NCI-H146 (cell line): Measurements from ENCODE around the gene GALNT10.

ENCODE experiments used
- DNase-seq: peaks from one replicate; lab custom pipeline; 2025; lab: John Stamatoyannopoulos, UW

GALNT10 gene

DNA sequence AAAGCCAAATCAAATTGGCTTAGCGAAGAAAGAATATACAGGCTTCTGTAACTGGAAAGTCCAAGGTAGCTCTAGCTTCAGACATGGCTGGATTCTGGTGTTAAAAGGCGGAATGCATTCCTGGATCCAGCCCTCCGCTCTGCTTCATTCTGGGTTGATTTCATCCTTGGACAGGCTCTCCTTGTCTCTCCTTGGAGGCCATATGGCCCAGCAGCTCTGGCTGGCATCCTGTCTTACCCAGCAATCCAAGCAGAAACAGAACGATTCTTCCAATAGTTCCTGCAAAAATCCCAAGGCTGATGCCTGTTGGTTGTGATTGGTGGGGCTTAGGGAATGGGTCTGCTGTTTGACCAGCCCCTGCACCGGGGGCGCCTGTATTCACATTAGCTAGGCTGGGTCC lies 218.3 kb downstream of the GALNT10 start:
- DNase-seq = no peak

DNA sequence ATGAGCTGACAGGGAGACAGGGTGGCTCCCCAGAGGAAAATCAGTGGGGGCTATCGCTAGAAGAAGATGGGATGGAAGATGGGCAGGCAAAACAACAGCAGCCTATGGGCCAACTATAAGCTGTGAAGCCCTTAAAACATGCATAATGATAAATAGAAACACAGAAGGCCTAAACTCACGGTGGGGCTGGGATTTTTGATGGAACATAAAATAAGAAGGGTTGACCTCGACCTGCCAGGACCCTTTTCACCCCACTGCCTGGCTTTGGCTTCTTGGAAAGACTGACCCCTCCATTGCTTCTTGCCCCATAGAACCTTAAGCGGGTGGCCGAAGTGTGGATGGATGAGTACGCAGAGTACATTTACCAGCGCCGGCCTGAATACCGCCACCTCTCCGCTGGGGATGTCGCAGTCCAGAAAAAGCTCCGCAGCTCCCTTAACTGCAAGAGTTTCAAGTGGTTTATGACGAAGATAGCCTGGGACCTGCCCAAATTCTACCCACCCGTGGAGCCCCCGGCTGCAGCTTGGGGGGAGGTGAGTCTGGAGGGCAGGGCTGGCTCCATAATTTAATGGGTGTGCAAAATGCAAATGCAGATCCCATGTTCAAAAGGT lies 218.8 kb downstream of the GALNT10 start:
- DNase-seq = no peak

DNA sequence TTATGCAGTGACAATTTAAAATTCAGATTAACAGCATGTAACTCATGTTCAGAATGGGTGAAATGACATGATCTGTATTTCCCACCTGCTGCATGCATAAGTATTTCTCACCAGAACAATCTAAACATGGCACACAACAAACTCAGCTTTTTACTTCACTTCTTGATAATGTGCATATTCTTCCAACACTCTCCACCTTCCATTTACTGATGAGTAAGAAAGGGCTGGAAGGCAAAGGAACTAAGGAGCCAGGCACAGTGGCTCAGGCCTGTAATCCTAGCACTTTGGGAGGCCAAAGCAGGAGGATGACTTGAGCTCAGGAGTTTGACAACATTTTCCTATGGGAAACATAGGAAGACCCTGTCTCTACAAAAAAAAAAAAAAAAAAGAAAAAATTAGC lies 219.5 kb downstream of the GALNT10 start:
- DNase-seq = no peak

DNA sequence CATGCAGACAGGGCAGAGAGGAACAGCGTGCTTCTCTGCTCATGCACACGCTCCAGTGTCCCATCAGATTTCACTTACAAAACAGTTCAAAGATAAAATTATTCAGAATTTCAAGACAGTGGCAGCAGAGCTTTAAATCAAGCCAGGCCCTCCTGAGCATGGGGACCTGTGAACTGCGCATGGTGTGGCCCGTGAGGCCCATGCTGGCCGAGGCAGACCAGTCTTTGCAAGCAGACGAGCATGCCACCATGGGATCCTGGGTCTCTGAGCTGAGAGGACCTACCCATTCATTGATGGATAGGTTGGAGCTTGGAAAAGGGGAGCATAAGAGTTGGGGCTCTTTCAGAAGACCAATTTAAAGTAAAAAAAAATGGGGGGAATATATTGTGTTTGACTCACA lies 220.3 kb downstream of the GALNT10 start:
- no peak for DNase-seq

DNA sequence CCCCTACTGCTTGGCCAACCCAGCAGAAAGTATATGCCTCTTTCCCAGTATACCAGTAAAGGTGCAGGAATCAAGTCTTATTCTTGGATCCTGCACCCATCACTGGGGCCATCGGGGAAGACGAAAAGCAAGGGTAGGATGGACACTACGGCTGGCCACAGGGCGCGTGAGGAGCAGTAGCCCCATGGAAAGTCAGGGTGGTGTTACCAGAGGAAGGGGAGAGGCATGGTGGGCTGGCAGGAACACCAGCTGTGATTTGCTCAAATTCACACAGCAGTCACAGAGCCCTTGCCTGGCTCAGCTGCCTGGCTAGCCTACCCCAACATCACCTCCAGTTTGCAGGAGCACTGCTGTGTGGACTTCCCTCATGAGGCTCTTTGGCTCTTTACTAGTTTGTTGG lies 220.8 kb downstream of the GALNT10 start:
- DNase-seq = no peak

DNA sequence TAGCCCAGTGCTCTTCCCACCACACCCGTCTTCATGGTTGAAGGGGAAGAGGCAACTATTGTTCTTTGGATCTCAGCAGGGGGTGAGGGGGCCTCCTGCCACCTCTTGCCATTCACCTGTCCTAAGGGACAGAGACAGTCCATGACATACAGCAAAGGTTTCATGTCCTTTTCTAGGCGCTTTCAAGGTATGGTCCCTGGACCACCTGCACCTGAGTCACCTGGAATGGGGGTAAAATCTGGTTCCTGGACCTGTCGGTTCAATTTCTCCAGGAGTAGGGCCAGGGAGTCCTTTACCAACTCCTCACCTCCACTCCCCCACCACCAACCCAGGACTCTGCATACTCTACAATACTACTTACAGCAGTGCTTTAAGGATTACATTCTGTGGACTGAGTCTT lies 221.8 kb downstream of the GALNT10 start:
- no peak for DNase-seq

DNA sequence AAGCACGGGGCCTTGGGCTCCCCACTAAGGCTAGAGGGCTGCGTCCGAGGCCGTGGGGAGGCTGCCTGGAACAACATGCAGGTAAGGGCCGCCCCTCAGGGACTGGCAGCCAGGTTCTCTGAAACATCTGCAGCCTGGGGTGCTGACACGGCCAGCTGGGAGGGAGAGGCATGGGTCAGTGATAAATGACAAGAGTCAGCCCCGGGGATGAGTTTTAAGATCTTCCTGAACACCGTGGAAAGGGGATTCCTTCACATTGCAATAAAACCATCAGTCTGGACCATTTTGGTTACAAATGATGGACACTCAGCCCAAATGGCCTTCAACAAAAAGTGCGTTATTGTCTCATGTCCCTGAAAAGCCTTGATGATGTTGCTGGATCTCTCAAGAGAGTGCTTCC lies 222.4 kb downstream of the GALNT10 start:
- DNase-seq = no peak

DNA sequence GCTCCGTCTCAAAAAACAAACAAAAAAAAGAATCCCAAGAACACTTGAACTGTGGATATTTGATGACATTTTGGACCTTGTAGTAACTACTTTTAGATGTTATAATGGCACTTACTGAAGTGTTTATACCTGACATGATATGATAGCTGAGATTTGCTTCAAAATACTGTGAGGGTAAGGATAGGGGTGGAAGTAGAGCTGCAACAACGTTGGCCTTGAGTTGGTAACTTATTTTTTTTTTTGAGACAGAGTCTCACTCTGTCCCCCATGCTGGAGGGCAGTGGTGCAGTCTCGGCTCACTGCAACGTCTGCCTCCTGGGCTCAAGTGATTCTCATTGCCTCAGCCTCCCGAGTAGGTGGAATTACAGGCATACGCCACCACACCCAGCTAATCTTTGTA lies 224.6 kb downstream of the GALNT10 start:
- no peak for DNase-seq

DNA sequence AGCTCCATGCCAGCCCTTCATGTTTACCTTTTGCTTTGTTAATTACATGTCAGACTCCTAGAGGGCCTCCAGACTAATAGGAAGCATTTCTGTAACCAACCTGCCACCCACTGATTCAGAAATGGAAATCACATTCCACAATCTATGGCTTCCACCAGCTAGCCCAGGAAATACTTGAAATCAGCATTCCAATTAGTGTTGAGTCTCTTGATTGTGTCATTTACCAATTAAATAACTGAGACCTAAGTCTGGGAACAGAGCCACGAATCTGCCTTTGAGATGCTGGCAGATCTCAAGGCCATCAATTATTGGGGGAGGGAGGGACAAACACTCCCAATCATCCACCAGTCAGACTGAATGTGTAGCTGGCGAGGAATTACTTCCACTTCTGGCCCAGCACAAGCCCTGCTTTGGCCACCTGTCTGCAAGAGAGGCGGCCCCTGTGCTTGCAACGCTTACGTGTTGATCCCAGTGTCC lies 227.8 kb downstream of the GALNT10 start:
- no peak for DNase-seq

DNA sequence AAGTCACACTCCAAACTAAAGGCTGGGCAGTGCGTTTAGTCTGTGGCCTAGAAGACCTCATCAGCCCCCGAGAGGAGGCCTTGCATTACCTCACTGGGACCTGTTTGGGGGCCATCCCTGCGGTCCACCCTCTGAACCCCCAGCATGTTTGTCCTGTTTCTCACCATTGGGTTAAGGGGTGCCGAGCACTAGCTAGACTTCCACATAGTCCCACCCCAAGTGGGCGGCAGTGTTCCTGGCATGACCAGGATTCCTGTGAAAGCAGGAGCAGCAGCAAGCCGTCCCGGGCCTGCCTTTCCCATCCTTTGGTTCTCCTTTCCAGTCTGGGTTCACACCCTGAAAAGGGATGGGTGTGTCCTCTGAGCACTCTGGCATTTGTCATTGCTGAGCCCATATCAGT lies 228.7 kb downstream of the GALNT10 start:
- DNase-seq = no peak

DNA sequence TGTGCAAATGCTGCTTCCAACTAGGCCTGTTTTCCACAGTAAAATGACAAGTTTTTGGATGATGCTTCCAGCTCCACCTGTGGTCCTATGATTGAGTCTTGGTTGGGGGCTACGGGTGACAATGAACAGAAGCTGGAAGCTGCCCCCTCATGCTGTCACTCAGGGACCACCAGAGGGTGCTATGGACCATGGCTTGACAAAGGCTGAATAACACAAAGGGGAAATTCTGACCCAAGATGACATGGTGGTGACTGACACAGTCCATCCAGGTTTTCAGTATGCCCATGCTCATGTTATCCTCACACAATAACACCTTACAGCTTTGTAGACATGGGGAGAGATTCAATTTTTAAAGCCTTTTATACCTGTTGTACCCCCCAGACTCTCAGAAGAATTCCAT lies 231.3 kb downstream of the GALNT10 start:
- peak; percentile 13 for DNase-seq

DNA sequence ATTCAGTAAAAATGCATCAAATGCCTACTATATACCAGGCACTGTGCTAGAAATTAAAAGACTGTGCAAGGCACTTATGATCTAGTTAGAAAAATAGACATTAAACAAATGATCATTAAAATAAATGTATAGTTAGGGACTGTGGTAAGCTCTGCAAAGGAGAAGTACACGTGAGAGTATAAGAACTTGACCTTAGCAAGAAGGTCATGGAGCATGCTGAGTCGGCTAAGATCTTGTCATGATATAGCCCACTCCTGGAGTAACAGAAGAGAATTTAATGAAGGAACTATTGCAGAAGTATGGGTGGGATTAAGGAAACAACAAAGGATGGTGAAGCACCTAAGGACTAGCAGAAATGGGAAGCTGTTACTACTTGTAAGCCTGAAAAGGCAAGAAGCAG lies 231.8 kb downstream of the GALNT10 start:
- no peak for DNase-seq

DNA sequence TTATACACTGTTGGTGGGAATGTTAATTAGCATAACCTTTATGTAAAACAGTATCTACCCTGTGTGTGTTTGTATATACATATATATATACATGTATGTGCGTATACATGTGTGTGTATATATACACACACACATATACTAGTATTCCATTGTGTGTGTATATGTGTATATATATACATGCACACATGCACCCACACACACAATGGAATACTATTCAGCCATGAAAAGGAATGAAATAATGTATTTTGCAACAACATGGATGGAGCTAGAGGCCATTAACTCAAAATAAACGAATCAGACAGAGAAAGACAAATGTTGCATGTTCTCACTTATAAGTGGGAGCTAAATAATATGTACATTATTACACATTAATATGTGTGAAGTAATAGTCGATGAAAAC lies 237.7 kb downstream of the GALNT10 start:
- DNase-seq = no peak

DNA sequence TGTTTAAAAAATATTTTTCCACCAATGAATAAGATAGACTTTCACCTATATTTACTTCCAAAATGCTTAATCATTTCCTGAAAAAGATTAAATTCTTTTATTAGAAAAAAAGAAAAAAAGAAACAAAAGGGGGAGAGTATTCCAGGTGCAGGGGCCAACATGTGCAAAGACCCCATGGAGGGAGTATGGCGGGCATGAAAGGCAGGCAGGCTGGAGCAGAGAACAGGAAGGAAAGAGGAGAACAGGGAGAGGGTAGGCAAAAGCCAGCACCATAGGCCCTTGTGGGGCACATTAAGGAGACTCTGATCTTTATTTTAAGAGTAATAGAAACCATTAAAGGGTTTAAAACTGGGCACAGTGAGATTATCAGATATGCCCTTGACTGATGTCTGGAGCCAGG lies 238.8 kb downstream of the GALNT10 start:
- no peak for DNase-seq

DNA sequence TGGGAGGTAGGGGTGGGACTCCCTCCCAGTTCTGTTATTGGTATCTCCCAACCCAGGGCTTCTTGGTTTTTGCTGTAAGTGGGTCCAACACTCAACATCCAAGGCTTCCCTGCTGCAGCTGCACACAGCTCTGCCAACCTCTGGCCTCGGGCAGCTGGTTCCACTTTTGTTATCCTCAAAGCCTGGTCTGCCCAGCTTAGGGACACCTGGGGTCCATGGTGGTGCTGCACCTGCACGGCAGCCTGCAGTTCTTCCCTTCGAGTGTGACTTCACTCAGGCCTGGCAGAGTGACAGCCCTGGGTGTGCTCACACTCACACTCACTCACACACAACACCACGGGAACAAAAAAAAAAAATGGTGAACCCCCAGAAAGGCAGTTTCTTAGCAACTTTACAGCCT lies 239.9 kb downstream of the GALNT10 start:
- DNase-seq = peak; percentile 44

DNA sequence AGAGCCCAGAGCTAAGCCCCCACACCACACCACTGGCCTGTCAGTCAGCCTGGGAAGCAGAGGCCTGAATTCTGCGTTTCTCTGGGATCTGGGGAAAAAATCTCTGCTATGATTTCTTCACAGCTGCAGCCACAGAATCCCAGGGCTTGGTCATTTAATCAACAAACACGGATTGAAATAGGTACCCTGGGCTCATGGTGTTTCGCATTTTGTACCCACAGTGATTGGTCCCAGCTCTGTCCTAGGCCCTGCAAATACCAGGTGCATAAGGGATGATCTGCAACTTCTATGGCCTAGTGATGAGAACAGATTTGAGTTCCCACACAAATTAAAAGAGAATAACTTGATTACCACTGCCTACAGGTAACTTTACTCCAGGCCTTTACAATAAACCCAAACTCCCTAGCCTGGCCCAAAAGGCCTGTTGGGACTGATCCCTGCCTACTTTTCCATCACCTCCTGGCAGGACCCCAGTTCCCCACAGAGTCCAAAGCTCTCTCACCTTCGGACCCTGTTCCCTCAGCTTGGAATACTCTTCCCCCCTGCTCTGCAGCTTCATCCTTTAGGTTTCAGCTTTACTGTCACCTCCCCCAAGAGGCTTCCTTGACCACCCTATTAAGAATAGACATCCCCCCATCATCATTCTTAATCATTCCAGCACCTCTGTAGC lies 240.6 kb downstream of the GALNT10 start:
- no peak for DNase-seq

DNA sequence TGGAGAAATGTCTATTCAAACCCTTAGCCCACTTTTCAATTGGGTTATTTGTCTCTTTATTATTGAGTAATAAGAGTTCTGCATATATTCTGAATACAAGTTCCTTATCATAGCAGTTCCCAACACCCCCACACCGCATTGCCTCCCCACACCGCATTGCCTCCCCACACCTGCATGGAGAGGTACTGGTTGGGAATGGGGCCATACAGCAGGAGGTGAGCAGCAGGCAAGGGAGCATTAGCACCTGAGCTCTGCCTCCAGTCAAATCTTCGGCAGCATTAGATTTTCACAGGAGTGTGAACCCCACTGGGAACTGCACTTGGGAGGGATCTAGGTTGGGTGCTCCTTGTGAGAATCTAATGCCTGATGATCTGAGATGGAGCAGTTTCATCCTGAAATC lies 244.7 kb downstream of the GALNT10 start:
- DNase-seq = no peak

DNA sequence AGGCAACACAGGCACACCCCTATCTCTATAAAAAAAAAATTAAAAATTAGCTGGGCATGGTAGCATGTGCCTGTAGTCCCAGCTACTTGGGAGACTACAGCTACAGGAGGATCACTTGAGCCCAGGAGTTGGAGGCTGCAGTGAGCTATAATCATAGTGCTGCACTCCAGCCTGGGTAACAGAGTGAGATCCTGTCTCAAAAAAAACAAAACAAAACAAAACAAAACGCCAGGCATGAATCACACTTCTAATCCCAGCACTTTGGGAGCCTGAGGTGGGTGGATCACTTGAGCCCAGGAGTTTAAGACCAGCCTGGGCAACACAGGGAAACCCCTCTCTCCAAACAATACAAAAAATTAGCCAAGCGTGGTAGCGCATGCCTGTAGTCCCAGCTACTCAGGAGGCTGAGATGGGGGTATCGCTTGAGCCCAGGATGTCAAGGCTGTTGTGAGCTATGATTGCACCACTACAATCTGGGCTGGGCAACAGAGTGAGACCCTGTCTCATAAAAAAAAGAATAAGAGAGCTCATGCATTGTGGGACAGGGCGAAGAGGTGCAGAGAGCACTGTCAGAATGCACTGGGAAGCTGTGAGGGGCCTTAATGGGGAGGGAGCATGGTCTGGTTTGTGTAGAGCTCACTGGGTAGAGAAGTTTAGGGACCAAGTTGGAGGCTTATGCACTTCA lies 246.9 kb downstream of the GALNT10 start:
- no peak for DNase-seq

DNA sequence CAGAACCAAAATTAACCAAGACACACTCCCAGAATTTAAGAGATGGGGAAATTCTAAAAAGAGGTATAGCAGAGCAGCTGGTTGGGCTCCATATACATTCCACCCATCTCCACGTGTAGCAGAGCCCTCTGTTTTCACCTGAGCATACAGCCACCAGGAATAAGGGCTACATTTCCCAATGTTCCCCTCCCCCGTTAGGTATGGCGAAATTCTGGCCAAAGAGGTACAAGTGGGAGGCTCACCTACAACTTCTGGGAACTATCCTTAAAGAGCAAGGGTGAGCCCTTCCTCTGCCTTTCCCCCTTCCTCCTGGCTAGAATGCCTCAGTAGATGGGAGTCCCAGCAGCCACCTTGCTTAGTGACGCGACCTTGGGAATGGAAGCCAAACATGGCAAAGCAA lies 250.0 kb downstream of the GALNT10 start:
- no peak for DNase-seq

DNA sequence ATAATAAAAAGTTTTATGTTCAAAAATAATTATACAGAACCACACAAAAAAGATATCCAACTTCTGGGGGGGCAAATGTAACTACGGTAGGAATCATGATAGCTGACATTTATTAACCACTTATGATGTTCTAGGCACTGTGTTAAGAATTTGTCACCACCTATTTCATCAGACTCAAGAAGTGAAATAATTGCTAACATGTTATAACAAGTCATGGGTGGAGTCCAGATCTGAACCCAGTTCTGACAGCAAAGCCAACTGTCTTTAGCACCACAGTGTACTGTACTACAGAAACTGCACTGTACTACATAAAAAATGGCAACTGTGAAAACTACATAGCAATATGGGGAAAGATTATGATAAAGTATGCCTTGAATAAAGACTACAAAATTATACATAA lies 252.3 kb downstream of the GALNT10 start:
- no peak for DNase-seq

DNA sequence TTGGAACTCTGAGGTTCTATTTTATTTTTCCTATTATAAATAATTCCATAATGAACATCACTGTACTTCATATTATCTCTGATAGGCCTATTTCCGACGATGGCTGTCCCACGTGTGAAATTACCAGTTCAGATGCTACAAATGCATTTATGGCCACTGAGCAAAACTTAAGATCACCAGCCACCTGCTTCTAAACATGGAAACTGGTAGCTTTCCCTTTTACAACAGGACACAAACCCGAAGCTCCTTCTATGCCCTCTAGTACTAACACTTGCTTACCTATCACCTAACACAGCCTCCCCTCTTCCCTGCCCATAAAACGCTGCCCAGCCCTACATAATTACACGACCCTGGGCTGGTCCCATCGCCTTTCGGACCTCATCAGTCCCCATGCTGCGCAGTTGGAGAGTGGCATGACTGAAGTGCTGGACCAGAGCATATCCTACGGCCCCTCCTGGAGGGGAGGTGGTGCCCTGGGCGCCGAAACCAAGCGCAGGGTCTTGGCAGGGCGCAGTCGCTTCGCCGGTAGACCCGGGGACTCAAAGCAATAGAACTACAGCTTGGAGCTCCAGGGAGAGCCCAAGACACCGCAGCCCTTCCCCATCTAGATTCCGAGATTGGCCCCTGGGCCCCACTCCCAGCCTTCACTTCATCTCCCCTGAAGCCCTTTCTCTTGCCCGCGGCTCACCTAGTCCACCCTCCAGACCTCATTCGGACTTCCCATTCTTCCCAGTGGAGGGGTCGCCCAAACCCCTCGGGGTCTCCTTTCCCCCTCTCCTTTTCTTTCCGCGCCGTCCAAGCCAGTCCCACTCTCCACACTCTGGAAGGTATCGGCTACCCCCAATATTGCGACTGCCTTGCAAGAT lies 254.3 kb downstream of the GALNT10 start:
- peak; percentile 31 for DNase-seq

DNA sequence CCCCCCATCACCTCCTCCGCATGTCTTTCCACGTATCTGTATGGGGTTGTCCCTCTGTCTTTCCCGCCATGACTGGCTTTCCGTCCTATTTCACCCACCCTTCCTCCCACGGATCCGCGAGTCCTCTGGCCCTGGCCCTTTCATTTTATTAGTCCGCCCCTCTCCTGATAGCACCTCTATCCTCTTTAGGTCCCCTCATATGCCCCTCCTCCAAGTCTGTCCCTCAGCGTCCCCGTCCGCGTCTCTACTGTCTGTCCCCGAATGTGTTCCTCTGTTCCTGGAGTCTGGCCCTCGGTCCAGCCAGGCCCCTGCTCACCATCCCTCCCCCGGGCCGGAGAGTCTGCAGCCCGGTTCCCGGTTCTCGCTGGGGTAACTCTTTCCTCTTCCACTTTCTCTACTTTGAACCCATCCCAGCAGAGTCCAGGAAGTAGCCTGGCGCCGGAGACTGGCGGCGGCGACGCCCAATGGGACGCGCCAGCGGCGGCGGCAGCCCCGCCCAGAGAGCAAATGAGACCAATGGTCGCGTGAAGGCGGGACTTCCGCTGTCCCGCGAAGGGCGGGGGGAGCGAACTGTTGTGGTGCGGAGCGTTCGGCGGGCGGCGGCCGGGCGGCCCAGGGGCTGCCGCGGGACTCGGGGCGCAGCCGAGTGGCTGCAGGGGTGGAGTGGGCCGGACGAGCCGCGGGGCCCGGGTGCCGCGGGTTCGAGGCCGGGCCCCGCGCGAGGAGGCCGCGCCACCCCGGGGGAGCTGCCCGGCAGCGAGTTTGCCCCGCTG lies 255.1 kb downstream of the GALNT10 start, which contains the start of gene SAP30L:
SAP30L (plus strand) TSS at position 576 of the 773 bp plus-strand sequence. CDS start 608 bp downstream, outside the sequence.
- peak; percentile 83 for DNase-seq
